Memory B cell (primary cell): Measurements from ENCODE around the gene SCML2.
"Not testable (repeated sequence)": the region's sequence is repeated elsewhere in the genome, so short reads cannot be mapped to it uniquely, and the experiment has no call there.

Source experiments
- ATAC-seq: fragments of 150-1000 bp; cut with Tn5 transposase; 2 replicates; pipeline ENCODE4 v1.10.0; 2021; ENCODE audit warnings: low read depth, mild to moderate bottlenecking, moderate library complexity
- DNase-seq, 2 donors: peaks; one replicate each; pipeline ENCODE4 v3.0.0; 2022; ENCODE audit warnings: low spot score in 2 of 2
- H3K27ac Mint-ChIP-seq: one replicate; pipeline ENCODE4 v1.8.0; 2022; ENCODE audit warnings: mild to moderate bottlenecking, moderate library complexity, mixed read lengths
- H3K27me3 Mint-ChIP-seq: one replicate; pipeline ENCODE4 v1.8.0; 2022; ENCODE audit warnings: mixed read lengths
- H3K36me3 Mint-ChIP-seq: one replicate; pipeline ENCODE4 v1.8.0; 2022; ENCODE audit warnings: mild to moderate bottlenecking, mixed read lengths
- H3K4me1 Mint-ChIP-seq: one replicate; pipeline ENCODE4 v1.8.0; 2022; ENCODE audit warnings: mixed read lengths
- H3K4me3 Mint-ChIP-seq: one replicate; pipeline ENCODE4 v1.8.0; 2022; ENCODE audit warnings: mild to moderate bottlenecking, moderate library complexity, mixed read lengths
- H3K9me3 Mint-ChIP-seq: one replicate; pipeline ENCODE4 v1.8.0; 2022; ENCODE audit warnings: mixed read lengths

Gene SCML2

DNA sequence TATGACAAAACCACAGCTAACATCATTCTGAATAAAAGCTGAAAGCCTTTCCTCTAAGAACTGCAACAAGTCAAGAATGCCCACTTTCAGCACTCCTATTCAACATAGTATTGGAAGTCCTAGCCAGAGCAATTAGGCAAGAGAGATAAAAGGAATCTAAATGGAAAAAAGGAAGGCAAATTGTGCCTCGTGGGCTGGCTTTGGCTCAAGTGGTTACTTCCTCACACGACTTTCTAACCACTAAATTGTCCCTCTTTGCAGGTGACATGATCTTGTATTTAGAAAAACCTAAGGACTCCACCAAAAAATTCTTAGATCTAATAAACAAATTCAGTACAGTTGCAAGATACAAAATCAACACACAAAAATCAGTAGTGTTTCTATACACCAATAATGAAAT lies 57.2 kb downstream of the SCML2 start:
- no peak for ATAC-seq
- no peaks in the 10 kb centered on the region for H3K27me3 Mint-ChIP-seq
- no peak overlapping the region for H3K27ac Mint-ChIP-seq
- peaks cover 6% of the 10 kb centered on the region for H3K36me3 Mint-ChIP-seq
- H3K4me3 Mint-ChIP-seq: no peak overlapping the region
- no peaks in the 10 kb centered on the region for H3K4me1 Mint-ChIP-seq
- H3K9me3 Mint-ChIP-seq: peaks cover 8% of the 10 kb centered on the region
- no peak for DNase-seq

- H3K4me3 Mint-ChIP-seq: no peak overlapping the region
- H3K4me1 Mint-ChIP-seq: no peaks in the 10 kb centered on the region
- DNase-seq: no peak
- H3K36me3 Mint-ChIP-seq: peaks cover 6% of the 10 kb centered on the region
- no peak for ATAC-seq
- no peaks in the 10 kb centered on the region for H3K27me3 Mint-ChIP-seq
- H3K9me3 Mint-ChIP-seq: peaks cover 8% of the 10 kb centered on the region
- no peak overlapping the region for H3K27ac Mint-ChIP-seq
Observed at GRCh38 chrX:18294893-18295292, 59.6 kb downstream of the SCML2 start.

DNA sequence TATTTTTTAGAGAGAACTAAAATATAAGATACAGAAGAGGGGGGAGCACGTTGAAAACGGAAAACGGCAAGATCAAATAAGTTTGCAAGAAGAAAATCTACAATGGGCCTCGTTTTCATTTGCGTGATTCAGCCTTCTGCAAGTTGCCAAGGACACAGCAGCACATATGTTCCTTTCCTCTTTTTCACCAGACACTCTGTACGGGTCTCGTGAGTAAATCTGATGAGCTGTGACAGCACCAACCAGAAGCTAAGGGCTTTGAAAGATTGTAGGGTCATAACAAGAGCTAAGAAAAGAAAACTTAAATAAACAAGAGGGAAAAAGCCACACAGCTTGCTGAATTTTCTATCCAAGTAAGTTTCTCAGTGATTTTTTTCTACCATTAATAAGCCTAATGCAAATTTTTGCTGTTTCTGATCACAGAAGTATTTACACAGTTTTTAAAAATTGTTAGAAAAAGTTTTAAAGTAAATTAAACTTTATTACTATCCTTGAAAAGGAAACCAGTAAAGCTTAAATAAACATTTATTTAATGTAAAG lies 63.4 kb downstream of the SCML2 start:
- no peak overlapping the region for H3K4me3 Mint-ChIP-seq

DNA sequence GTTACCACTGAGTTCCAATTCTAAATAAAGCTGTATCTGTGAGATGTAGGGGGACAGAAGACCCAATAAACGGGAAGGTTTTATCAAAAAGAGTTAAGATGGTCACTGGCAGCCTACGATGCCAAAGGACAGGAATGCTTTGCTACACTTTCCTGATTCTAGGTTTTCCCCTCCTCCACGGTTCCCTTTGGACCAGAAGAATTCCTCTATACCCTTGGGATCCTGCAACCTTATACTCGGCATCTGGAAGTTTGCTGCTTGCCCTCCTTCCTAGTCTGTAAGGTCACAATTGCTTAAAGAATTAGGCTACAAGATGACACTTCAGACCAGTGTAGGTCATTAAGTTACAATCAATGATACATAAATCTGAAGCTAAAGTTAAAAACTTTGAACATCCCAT lies 64.3 kb downstream of the SCML2 start:
- H3K27ac Mint-ChIP-seq: no peak overlapping the region
- no peak for ATAC-seq
- no peak for DNase-seq
- no peaks in the 10 kb centered on the region for H3K27me3 Mint-ChIP-seq
- no peaks in the 10 kb centered on the region for H3K4me1 Mint-ChIP-seq
- H3K4me3 Mint-ChIP-seq: no peak overlapping the region
- no peaks in the 10 kb centered on the region for H3K36me3 Mint-ChIP-seq
- H3K9me3 Mint-ChIP-seq: no peaks in the 10 kb centered on the region

More for the DNA sequence above, 63.4 kb downstream of the SCML2 start:
- no peak for DNase-seq
- Mint-ChIP-seq H3K4me1 (no peaks in the 10 kb centered on the region), H3K27me3 (no peaks in the 10 kb centered on the region), H3K27ac (no peak overlapping the region), H3K36me3 (no peaks in the 10 kb centered on the region), H3K9me3 (peaks cover 4% of the 10 kb centered on the region)
- no peak for ATAC-seq

GRCh38 chrX:18288716-18289115 lies 65.8 kb downstream of the SCML2 start:
- ATAC-seq (no peak), DNase-seq (no peak)
- Mint-ChIP-seq H3K27me3 (no peaks in the 10 kb centered on the region), H3K4me1 (no peaks in the 10 kb centered on the region), H3K9me3 (no peaks in the 10 kb centered on the region), H3K27ac (no peak overlapping the region), H3K4me3 (no peak overlapping the region), H3K36me3 (no peaks in the 10 kb centered on the region)

GRCh38 chrX:18286322-18286831 lies 68.1 kb downstream of the SCML2 start:
- no peak overlapping the region for H3K4me3 Mint-ChIP-seq
- H3K27ac Mint-ChIP-seq: no peak overlapping the region
- H3K36me3 Mint-ChIP-seq: no peaks in the 10 kb centered on the region
- ATAC-seq: no peak
- no peaks in the 10 kb centered on the region for H3K4me1 Mint-ChIP-seq
- DNase-seq: no peak
- H3K27me3 Mint-ChIP-seq: no peaks in the 10 kb centered on the region
- no peaks in the 10 kb centered on the region for H3K9me3 Mint-ChIP-seq

DNA sequence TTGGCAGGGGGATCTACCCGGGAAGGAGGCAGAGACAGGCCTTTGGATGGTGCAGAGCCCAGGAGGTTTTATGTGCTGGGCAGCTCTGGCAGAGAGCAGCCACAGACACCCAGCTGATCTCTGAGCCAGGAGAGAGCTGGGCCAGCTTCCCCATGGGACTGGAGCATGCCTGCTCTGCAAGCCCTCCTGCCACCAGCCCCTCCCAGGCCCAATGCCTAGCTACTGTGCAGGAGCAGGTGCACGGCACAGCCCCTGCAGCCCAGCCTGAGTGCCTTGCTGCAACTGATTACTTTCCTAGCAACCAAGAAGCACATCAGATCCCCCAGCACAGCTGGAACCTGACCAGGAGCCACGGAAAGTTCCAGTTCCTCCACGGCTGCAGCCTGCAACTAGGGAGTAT lies 76.0 kb downstream of the SCML2 start:
- no peak overlapping the region for H3K27ac Mint-ChIP-seq
- no peaks in the 10 kb centered on the region for H3K27me3 Mint-ChIP-seq
- no peak for DNase-seq
- ATAC-seq: no peak
- H3K4me1 Mint-ChIP-seq: no peaks in the 10 kb centered on the region
- no peak overlapping the region for H3K4me3 Mint-ChIP-seq
- peaks cover 7% of the 10 kb centered on the region for H3K9me3 Mint-ChIP-seq
- peaks cover 8% of the 10 kb centered on the region for H3K36me3 Mint-ChIP-seq

DNA sequence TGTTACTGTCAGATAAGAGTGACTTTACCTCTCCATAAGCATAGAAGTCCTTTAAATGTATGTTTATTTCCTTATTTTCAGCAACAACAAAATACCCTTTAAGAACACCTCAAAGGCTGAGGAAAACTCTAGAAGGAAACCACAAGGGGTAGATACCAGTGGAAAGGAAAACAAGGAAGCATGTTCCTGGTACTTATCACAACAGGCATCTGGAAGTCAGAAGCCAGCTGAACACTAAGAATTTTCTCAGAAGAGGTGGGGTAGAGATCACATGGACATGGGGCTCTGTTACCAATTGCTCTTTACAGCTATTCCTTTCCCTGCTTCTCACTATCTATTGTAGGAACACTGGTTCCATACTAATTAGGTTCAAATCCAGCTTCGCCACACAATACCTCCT lies 82.3 kb downstream of the SCML2 start:
- Mint-ChIP-seq H3K9me3 (peaks cover 9% of the 10 kb centered on the region), H3K36me3 (peaks cover 3% of the 10 kb centered on the region), H3K27ac (no peak overlapping the region), H3K27me3 (no peaks in the 10 kb centered on the region), H3K4me1 (no peaks in the 10 kb centered on the region), H3K4me3 (no peak overlapping the region)
- ATAC-seq (no peak), DNase-seq (no peak)

DNA sequence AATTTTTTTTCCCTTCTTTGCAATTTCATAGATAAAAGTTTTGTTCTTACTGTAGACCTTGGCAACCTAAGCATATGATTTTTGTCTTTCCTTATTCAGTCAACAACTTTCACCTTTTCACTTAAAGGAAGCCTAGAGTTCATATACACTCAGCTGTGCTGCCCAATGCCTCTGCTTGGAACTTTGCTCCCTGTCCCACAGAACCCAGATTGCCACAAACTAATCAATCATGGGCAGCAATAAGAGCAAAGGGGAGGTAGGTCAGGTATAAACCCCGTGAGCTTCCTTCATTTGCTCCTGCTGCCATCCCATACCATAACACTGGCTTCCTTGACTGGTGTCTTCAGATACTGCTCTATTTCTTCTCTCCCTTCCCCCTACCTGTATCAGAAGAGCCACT lies 82.8 kb downstream of the SCML2 start:
- no peaks in the 10 kb centered on the region for H3K4me1 Mint-ChIP-seq
- no peak overlapping the region for H3K27ac Mint-ChIP-seq
- peaks cover 5% of the 10 kb centered on the region for H3K36me3 Mint-ChIP-seq
- H3K27me3 Mint-ChIP-seq: no peaks in the 10 kb centered on the region
- H3K9me3 Mint-ChIP-seq: peaks cover 9% of the 10 kb centered on the region
- ATAC-seq (no peak), DNase-seq (no peak)
- no peak overlapping the region for H3K4me3 Mint-ChIP-seq

GRCh38 chrX:18271309-18271708 lies 83.2 kb downstream of the SCML2 start:
- no peak for DNase-seq
- no peak overlapping the region for H3K4me3 Mint-ChIP-seq
- no peaks in the 10 kb centered on the region for H3K27me3 Mint-ChIP-seq
- H3K27ac Mint-ChIP-seq: no peak overlapping the region
- peaks cover 9% of the 10 kb centered on the region for H3K9me3 Mint-ChIP-seq
- H3K4me1 Mint-ChIP-seq: no peaks in the 10 kb centered on the region
- no peak for ATAC-seq
- peaks cover 2% of the 10 kb centered on the region for H3K36me3 Mint-ChIP-seq

GRCh38 chrX:18255059-18255458 lies 99.4 kb downstream of the SCML2 start:
- DNase-seq: no peak
- Mint-ChIP-seq H3K27ac (no peak overlapping the region), H3K4me3 (no peak overlapping the region), H3K27me3 (no peaks in the 10 kb centered on the region), H3K36me3 (peaks cover 10% of the 10 kb centered on the region), H3K4me1 (no peaks in the 10 kb centered on the region), H3K9me3 (peaks cover 2% of the 10 kb centered on the region)
- ATAC-seq: no peak

GRCh38 chrX:18252644-18253359 lies 101.7 kb downstream of the SCML2 start:
- no peak for ATAC-seq
- H3K27ac Mint-ChIP-seq: no peak overlapping the region
- no peaks in the 10 kb centered on the region for H3K4me1 Mint-ChIP-seq
- peaks cover 2% of the 10 kb centered on the region for H3K9me3 Mint-ChIP-seq
- peaks cover 10% of the 10 kb centered on the region for H3K36me3 Mint-ChIP-seq
- no peak for DNase-seq
- no peak overlapping the region for H3K4me3 Mint-ChIP-seq
- no peaks in the 10 kb centered on the region for H3K27me3 Mint-ChIP-seq

DNA sequence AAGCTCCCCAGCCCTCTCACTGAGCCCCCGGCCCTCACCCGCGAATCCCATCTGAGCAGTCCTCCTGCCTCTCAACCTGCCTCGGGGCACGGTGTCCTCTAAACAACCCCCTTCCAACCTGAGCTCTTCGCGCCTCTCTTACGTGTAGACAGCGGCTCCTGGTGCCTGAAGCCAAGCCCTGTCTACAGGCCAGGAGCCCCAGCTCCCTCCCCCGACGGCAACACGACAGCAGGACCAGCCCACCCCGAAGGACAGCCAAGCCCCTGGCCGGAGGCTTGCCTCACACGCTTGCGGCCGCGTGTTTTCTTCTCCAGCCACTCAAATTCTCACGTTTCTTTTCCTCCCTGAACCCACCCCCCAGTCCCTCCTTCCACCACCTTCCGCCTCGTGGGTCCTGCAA lies 124.8 kb downstream of the SCML2 start:
- not testable (repeated sequence) for H3K4me3 Mint-ChIP-seq, H3K36me3 Mint-ChIP-seq, H3K4me1 Mint-ChIP-seq

GRCh38 chrX:18228069-18228468 lies 126.4 kb downstream of the SCML2 start:
- Mint-ChIP-seq H3K27ac (no peak overlapping the region), H3K4me1 (no peaks in the 10 kb centered on the region), H3K4me3 (no peak overlapping the region), H3K27me3 (no peaks in the 10 kb centered on the region), H3K9me3 (no peaks in the 10 kb centered on the region), H3K36me3 (no peaks in the 10 kb centered on the region)
- DNase-seq: no peak
- ATAC-seq: no peak

More for the DNA sequence above, 124.8 kb downstream of the SCML2 start:
- not testable (repeated sequence) for ATAC-seq, DNase-seq, H3K27me3 Mint-ChIP-seq, H3K27ac Mint-ChIP-seq, H3K9me3 Mint-ChIP-seq

DNA sequence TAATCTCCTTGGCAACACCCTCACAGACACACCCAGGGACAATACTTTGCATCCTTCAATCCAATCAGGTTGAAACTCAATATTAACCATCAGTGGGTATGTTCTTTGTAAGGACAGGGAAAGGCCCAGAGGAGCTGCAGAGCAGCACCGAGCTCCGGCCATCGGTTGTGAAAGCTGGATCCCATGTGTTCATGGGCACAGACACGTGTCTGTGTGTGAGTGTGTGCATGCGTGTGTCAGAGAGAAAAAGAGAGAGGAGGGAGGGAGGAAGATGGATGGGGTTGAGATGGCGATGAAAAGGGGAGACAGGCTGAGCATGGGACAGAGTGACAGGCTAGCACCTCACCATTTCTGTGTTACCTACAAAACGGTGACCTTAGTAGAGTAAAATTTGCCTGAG lies 127.0 kb downstream of the SCML2 start:
- Mint-ChIP-seq H3K4me3 (no peak overlapping the region), H3K4me1 (no peaks in the 10 kb centered on the region), H3K27me3 (no peaks in the 10 kb centered on the region), H3K36me3 (no peaks in the 10 kb centered on the region), H3K27ac (no peak overlapping the region), H3K9me3 (no peaks in the 10 kb centered on the region)
- no peak for DNase-seq
- no peak for ATAC-seq
